ENCODE data around the gene CASP7. TPM values are rescaled to one million over a fixed set of nuclear protein-coding genes. Genes with fewer than 3 reads are reported as not detected.

Gene CASP7
- total and polyA plus RNA-seq, 2 of the 8 experiments (the other 6 are each of a cell fraction or from before 2014, with no cell fraction given), result 2.3 to 4.1 TPM

DNA sequence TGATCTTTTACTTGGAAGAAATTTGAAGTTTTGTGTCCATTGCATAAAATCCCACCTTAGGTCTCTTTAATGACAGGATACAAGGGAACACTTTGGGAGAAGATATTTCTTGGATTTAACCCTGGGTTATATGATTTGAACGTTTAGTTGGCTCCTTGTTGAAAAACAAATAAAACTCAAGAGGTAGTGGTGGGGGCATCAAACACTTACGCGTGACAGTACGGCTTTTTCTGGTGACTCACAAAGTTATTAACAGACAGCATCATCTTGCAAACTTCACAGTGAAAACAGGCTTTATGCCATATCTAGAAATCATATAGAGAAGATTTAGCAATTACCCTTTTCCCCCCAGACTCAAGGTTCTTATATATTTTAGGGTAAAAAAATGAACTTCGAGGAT, 16.6 kb upstream of the CASP7 start:
- POLR2A ChIA-PET (ENCODE audit: partially characterized antibody), result no interaction called here
- H3K4me1 ChIP-seq (replicated peaks in 1 of 4; ENCODE audit: control insufficient read depth in 3 of 4, insufficient read depth in 4 of 4, low read length in 3 of 4), result no peaks in the 10 kb centered on the region; a peak in 1 of 7 replicates
- no peak overlapping the region for H4K91ac ChIP-seq (replicated peaks; ENCODE audit: insufficient read length, low read length)
- CTCF ChIA-PET (ENCODE audit: partially characterized antibody), result interaction anchor here (0.6 to 1.6 kb wide), 2 partner anchors 16 to 533 kb away, joined by 4 to 6 read pairs; partner anchors contain the start of gene CASP7
- H2BK12ac ChIP-seq (ENCODE audit: low read depth, low read length), result no peak overlapping the region
- no peak overlapping the region for H2BK120ac ChIP-seq (replicated peaks; ENCODE audit: low read depth, low read length)
- no peaks in the 10 kb centered on the region for H3K36me3 ChIP-seq (ENCODE audit: control insufficient read depth in 2 of 4, insufficient read depth in 4 of 4, low read length in 3 of 4)
- DNase-seq (ENCODE audit: low read depth in 1 of 2, low spot score in 2 of 2) (no peak), FAIRE-seq (no peak)
- H2AFZ ChIP-seq (ENCODE audit: low read length), result no peak overlapping the region
- H3K14ac ChIP-seq (ENCODE audit: insufficient read length), result no peak overlapping the region
- H4K20me1 ChIP-seq (replicated peaks in 1 of 2; ENCODE audit: control insufficient read depth in 1 of 2, insufficient read depth in 2 of 2, low read length in 2 of 2), result peaks cover 0 to 1% of the 10 kb centered on the region in 2 experiments
- H2BK20ac ChIP-seq (ENCODE audit: low read length), result no peak overlapping the region
- no peak overlapping the region for H2BK15ac ChIP-seq (ENCODE audit: low read length)
- no peaks in the 10 kb centered on the region for H3K79me2 ChIP-seq (ENCODE audit: control insufficient read depth in 1 of 2, insufficient read depth in 2 of 2, low read length in 2 of 2)
- no peak overlapping the region for H3K27ac ChIP-seq (ENCODE audit: low read depth, low read length)
- no peak overlapping the region for H3K9ac ChIP-seq (replicated peaks in 1 of 4; ENCODE audit: extremely low read depth in 1 of 4, low read depth in 3 of 4, low read length in 3 of 4)
- H3K9me3 ChIP-seq (ENCODE audit: insufficient read depth in 2 of 2, low read depth in 1 of 2, low read length in 1 of 2), result no peaks in the 10 kb centered on the region
- H3K56ac ChIP-seq (replicated peaks; ENCODE audit: insufficient read length, low read depth, low read length), result no peak overlapping the region
- H2BK5ac ChIP-seq (ENCODE audit: low read depth, low read length), result no peak overlapping the region
- no peak overlapping the region for H3K4me3 ChIP-seq (ENCODE audit: extremely low read depth in 1 of 4, insufficient read depth in 2 of 4, low read depth in 3 of 4, low read length in 4 of 4)
- H3K4ac ChIP-seq (replicated peaks; ENCODE audit: insufficient read length, low read depth, low read length), result no peak overlapping the region
- no peak overlapping the region for H4K8ac ChIP-seq (ENCODE audit: extremely low read depth, insufficient read depth, low read length)
- no peaks in the 10 kb centered on the region for H3K23me2 ChIP-seq (ENCODE audit: low read depth, low read length)
- no peak overlapping the region for H3K23ac ChIP-seq (ENCODE audit: insufficient read length)
- no peaks in the 10 kb centered on the region for H3K27me3 ChIP-seq (replicated peaks in 1 of 4; ENCODE audit: control insufficient read depth in 3 of 4, extremely low read depth in 1 of 4, insufficient read depth in 3 of 4, low read length in 3 of 4)
- H4K5ac ChIP-seq (ENCODE audit: insufficient read length, low read depth, low read length), result no peak overlapping the region
- H2AK5ac ChIP-seq (ENCODE audit: low read depth, low read length), result no peak overlapping the region
- no peak overlapping the region for H3K18ac ChIP-seq (ENCODE audit: extremely low read depth, low read length)
- no peak overlapping the region for H3K4me2 ChIP-seq (ENCODE audit: insufficient read depth in 1 of 2, low read depth in 2 of 2, low read length in 2 of 2)
- H3K79me1 ChIP-seq (ENCODE audit: low read depth, low read length), result no peaks in the 10 kb centered on the region
- WGBS, 2 experiments (ENCODE audit: extremely low coverage in 1 of 2, insufficient coverage in 1 of 2, insufficient read length in 1 of 2, insufficient replicate concordance in 2 of 2, low coverage in 1 of 2, low lambda C conversion rate in 2 of 2, missing lambda C conversion rate in 1 of 2), result 97% methylated on average over 5 of the region's 5 CpGs; no CpG with 5 or more reads in 1 of the 2 experiments
- TF ChIP-seq SP2 (IDR thresholded peaks at IDR 0.05; ENCODE audit: low read length), result no peak
- TF ChIP-seq SIN3A (conservative IDR thresholded peaks at IDR 0.05 in 1 of 2, IDR thresholded peaks at IDR 0.05 in 1 of 2; ENCODE audit: low read depth in 1 of 2, low read length in 2 of 2), result no peak
- TF ChIP-seq CEBPB (IDR thresholded peaks at IDR 0.05; ENCODE audit: low read depth, low read length), result no peak
- TF ChIP-seq SAP30 (IDR thresholded peaks at IDR 0.05; ENCODE audit: insufficient read depth, insufficient replicate concordance, low read length), result no peak
- no peak for TF ChIP-seq JUN (IDR thresholded peaks at IDR 0.05; ENCODE audit: low read depth, low read length)
- TF ChIP-seq BACH1 (IDR thresholded peaks at IDR 0.05; ENCODE audit: low read length), result no peak
- TF ChIP-seq CHD2 (IDR thresholded peaks at IDR 0.05; ENCODE audit: low read length), result no peak
- TF ChIP-seq MAFK (IDR thresholded peaks at IDR 0.05; ENCODE audit: low read depth, low read length), result no peak
- no peak for TF ChIP-seq SIRT6 (IDR thresholded peaks at IDR 0.05; ENCODE audit: low read length)
- TF ChIP-seq RAD21 (IDR thresholded peaks at IDR 0.05 in 1 of 2, conservative IDR thresholded peaks at IDR 0.05 in 1 of 2; ENCODE audit: low read depth in 2 of 2, low read length in 2 of 2), result no peak
